ENCODE results near the gene TARBP1.

DNA sequence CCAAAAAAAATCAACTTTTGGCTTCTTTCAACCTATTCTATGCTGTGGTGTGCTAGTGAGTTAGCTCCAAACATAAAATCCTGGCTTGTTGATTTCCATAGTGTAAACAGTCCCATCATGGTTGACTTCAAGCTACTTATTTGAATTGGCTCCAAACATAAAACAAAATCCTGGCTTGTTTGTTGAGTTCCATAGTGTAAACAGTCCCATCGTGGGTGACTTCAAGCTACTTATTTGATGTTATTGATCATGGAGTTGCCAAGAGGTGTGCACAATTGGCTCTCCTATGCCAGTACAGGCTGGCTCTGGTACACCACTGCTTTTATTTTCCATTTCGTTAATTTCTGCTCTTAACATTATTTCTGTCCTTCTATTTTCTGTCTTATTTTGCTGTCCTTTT, 107.6 kb downstream of the TARBP1 start:
- TF ChIP-seq, protein P1, sequence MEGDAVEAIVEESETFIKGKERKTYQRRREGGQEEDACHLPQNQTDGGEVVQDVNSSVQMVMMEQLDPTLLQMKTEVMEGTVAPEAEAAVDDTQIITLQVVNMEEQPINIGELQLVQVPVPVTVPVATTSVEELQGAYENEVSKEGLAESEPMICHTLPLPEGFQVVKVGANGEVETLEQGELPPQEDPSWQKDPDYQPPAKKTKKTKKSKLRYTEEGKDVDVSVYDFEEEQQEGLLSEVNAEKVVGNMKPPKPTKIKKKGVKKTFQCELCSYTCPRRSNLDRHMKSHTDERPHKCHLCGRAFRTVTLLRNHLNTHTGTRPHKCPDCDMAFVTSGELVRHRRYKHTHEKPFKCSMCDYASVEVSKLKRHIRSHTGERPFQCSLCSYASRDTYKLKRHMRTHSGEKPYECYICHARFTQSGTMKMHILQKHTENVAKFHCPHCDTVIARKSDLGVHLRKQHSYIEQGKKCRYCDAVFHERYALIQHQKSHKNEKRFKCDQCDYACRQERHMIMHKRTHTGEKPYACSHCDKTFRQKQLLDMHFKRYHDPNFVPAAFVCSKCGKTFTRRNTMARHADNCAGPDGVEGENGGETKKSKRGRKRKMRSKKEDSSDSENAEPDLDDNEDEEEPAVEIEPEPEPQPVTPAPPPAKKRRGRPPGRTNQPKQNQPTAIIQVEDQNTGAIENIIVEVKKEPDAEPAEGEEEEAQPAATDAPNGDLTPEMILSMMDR (IDR thresholded peaks at IDR 0.05; ENCODE audit: poor library complexity, severe bottlenecking), result no peak
- no peak for TF ChIP-seq EP300 (conservative IDR thresholded peaks at IDR 0.05; ENCODE audit: poor library complexity, severe bottlenecking)
